GM10248 (cell line): ENCODE data around the gene MGAT4A.
"Not testable (repeated sequence)": the region's sequence is repeated elsewhere in the genome, so short reads cannot be mapped to it uniquely, and the experiment has no call there.

Experiments used
- CTCF ChIA-PET: fragments of 300-600 bp; sonication (Branson Sonifier 250); formaldehyde crosslinking; extraction: SDS; loops from one replicate; lab custom pipeline; 2021; ENCODE audit warnings: antibody characterized with exemption; lab: Yijun Ruan, JAX
- POLR2A ChIA-PET: fragments of 350-650 bp; sonication (Branson Sonifier 250); formaldehyde crosslinking; extraction: SDS; loops from one replicate; lab custom pipeline; 2020; ENCODE audit warnings: antibody characterized with exemption; lab: Yijun Ruan, JAX
- DNase-seq: peaks from one replicate; pipeline ENCODE4 v3.0.0; 2012; ENCODE audit errors: extremely low spot score
- CTCF ChIP-seq: IDR thresholded peaks from 2 replicates; pipeline ENCODE4 v1.5.1; 2012; ENCODE audit warnings: mild to moderate bottlenecking, low read depth; ENCODE audit errors: extremely low read depth, missing control alignments, control extremely low read depth

Gene MGAT4A

DNA sequence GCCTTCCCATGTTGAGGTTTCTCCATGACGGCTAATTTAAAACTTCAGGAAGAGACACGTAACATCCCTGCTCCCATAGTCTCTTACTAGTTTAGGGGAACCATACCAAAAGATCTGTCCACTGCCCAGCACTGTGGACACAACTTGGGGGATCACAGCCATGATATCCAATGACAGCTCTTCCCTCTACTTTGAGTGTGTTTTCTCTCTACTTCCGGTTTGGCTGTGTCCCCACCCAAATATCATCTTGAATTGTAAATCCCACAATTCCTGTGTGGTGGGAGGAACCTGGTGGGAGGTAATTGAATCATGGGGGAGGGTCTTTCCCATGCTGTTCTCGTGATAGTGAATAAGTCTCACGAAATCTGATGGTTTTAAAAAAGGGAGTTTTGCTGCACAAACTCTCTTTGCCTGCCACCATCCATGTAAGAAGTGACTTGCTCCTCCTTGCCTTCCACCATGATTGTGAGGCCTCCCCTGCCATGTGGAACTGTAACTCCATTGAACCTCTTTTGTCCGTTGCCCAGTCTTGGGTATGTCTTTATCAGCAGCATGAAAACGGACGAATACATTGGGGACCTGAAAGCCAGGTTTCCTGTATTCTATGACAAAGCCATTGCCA lies 1.6 kb upstream of the MGAT4A start:
- no peak for TF ChIP-seq CTCF
- ChIA-PET CTCF (interaction anchor here (0.9 to 2.7 kb wide), 3 partner anchors 9 to 18 kb away, joined by 3 to 7 read pairs (median 3); no protein-coding TSS in a partner anchor), POLR2A (no interaction called here)
- DNase-seq: no peak

DNA sequence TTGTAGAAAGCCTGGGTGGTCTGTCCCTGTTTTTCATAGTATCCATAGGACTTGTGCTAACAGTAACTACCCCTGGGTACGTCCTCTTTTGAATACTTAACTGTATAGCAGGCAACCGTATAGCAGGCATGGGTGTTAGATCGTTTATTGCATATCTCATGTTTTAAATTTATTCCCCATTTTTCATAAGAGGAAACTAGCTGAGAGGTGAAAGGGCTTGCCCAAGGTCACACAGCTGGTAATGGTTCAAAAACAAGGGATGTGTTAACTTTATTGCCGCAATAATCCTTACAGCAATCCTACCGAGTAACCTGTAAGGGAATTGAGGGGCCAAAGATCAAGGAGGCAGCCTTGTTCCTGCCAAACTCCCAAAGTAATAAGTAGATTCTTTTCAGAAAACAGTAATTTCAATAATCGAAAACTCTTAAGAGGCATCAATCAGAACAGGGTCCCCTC lies 990 bp upstream of the MGAT4A start:
- ChIA-PET POLR2A (no interaction called here), CTCF (interaction anchor here (1.3 to 2.2 kb wide), 2 partner anchors 8 to 14 kb away, joined by 3 to 5 read pairs; no protein-coding TSS in a partner anchor)
- TF ChIP-seq CTCF: no peak
- no peak for DNase-seq

DNA sequence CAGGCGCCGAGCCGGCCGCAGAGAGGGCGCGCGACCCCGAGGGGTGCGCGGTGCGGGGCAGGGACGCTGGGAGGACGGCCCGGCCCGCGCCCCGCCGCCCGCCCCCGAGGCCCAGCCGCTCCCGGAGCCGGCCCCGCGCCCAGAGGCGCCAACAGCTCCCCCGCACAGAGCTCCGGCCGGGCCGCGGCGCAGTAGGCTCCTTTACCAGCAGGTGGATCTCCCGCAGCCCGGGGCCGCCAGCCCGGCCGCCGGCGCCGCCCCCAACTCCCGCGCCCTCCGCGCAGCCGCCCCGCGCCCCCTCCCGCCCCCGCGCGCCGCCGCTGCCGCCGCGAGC lies 258 bp downstream of the MGAT4A start:
- peak; percentile 75 for DNase-seq
- TF ChIP-seq CTCF: no peak
- CTCF ChIA-PET: interaction anchor here (0.9 to 2.2 kb wide), 3 partner anchors 9 to 13 kb away, joined by 3 to 8 read pairs (median 5); no protein-coding TSS in a partner anchor
- POLR2A ChIA-PET: interaction anchor here (0.8 kb wide), 1 partner anchor 10 kb away, joined by 3 read pairs; no protein-coding TSS in a partner anchor

- no peak for TF ChIP-seq CTCF
- no peak for DNase-seq
- ChIA-PET POLR2A (no interaction called here), CTCF (interaction anchor here (0.9 to 2.2 kb wide), 3 partner anchors 9 to 12 kb away, joined by 3 to 8 read pairs (median 5); no protein-coding TSS in a partner anchor)
Measured at GRCh38 chr2:98730053-98730706, 752 bp downstream of the MGAT4A start.

DNA sequence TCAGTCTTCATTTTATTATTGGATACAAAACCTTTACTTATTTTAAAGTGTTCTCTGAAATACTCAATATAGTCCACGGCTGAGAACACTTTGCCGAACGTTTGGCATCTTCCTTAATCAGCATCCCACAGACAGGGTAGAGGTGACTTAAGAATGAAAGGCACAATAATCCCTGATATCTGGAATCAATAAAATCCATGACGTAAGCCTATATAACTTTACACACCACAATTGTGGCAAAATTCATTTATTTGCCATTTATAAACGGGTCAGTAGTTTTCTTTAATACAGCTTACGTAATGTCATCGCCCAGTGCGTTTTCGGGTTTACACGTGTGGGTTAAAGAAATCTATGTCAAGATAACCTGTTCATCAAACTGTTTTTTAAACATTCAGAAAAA lies 1.3 kb downstream of the MGAT4A start:
- TF ChIP-seq CTCF: no peak
- POLR2A ChIA-PET: no interaction called here
- CTCF ChIA-PET: interaction anchor here (1.7 to 2.2 kb wide), 2 partner anchors 9 to 12 kb away, joined by 5 to 8 read pairs; no protein-coding TSS in a partner anchor
- DNase-seq: no peak

DNA sequence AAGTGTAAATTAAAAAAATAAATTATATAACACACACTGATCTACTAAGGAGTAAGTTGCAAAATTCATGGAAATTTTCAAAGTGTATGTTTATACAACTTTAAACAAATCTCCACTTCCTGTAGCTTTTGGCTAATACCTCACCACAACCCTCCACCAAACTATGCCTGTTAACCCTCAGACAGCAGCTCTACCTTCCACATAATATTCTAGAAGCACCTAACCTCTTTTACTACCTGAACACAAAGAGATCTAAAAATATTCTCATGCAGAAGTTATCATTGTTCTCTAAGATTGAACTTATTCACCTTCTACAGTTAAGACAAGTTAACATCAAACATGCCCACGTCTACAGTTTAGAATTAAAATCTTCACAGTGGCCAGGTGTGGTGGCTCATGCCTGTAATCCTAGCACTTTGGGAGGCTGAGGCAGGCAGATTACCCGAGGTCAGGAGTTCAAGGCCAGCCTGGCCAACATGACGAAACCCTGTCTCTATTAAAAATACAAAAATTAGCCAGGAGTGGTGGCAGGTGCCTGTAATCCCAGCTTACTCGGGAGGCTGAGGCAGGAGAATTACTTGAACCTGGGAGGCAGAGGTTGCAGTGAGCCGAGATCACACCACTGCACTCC lies 2.7 kb downstream of the MGAT4A start:
- CTCF ChIA-PET: interaction anchor here (0.9 kb wide), 1 partner anchor 10 kb away, joined by 3 read pairs; no protein-coding TSS in a partner anchor
- DNase-seq, POLR2A ChIA-PET: not testable (repeated sequence)
